ENCODE results near the gene C19orf85. TPM values are rescaled to one million over a fixed set of nuclear protein-coding genes. Genes with fewer than 3 reads are reported as not detected.
"Not testable (repeated sequence)": the region's sequence is repeated elsewhere in the genome, so short reads cannot be mapped to it uniquely, and the experiment has no call there.

Gene C19orf85
- total RNA-seq, 2 donors from 2014 or later = not detected

- no peaks in the 10 kb centered on the region for H3K4me1 ChIP-seq
- TF ChIP-seq CTCF (IDR thresholded peaks at IDR 0.05) = no peak
- no peak overlapping the region for H3K4me3 ChIP-seq
- no peak for DNase-seq (ENCODE audit: low spot score)
- H3K9me3 ChIP-seq = no peaks in the 10 kb centered on the region
- H3K27me3 ChIP-seq = peaks cover 0 to 16% of the 10 kb centered on the region in 2 donors
- no peaks in the 10 kb centered on the region for H3K36me3 ChIP-seq
- H3K27ac ChIP-seq = no peak overlapping the region
Observed at GRCh38 chr19:55432241-55432959, 32.2 kb downstream of the C19orf85 start.

- Histone ChIP-seq H3K9me3 (no peaks in the 10 kb centered on the region), H3K36me3 (no peaks in the 10 kb centered on the region), H3K4me3 (no peak overlapping the region), H3K4me1 (no peaks in the 10 kb centered on the region), H3K27me3 (peaks cover 0 to 16% of the 10 kb centered on the region in 2 donors), H3K27ac (no peak overlapping the region)
- no peak for TF ChIP-seq CTCF (IDR thresholded peaks at IDR 0.05)
- no peak for DNase-seq (ENCODE audit: low spot score)
Observed at GRCh38 chr19:55431183-55431582, 33.4 kb downstream of the C19orf85 start.

- Histone ChIP-seq H3K4me3 (no peak overlapping the region), H3K27ac (no peak overlapping the region), H3K9me3 (no peaks in the 10 kb centered on the region), H3K4me1 (no peaks in the 10 kb centered on the region), H3K27me3 (peaks cover 0 to 7% of the 10 kb centered on the region in 2 donors), H3K36me3 (no peaks in the 10 kb centered on the region)
- DNase-seq (ENCODE audit: low spot score) = no peak
- no peak for TF ChIP-seq CTCF (IDR thresholded peaks at IDR 0.05)
Observed at GRCh38 chr19:55426042-55426441, 38.5 kb downstream of the C19orf85 start.

- no peak for TF ChIP-seq CTCF (IDR thresholded peaks at IDR 0.05)
- Histone ChIP-seq H3K4me1 (no peaks in the 10 kb centered on the region), H3K9me3 (no peaks in the 10 kb centered on the region), H3K4me3 (no peak overlapping the region), H3K27ac (no peak overlapping the region), H3K36me3 (no peaks in the 10 kb centered on the region), H3K27me3 (peaks cover 0 to 1% of the 10 kb centered on the region in 2 donors)
- DNase-seq (ENCODE audit: low spot score) = no peak
Observed at GRCh38 chr19:55424518-55424917, 40.0 kb downstream of the C19orf85 start.

- Histone ChIP-seq H3K9me3 (no peaks in the 10 kb centered on the region), H3K27ac (no peak overlapping the region), H3K4me3 (no peak overlapping the region), H3K27me3 (no peaks in the 10 kb centered on the region), H3K36me3 (no peaks in the 10 kb centered on the region), H3K4me1 (no peaks in the 10 kb centered on the region)
- TF ChIP-seq CTCF (IDR thresholded peaks at IDR 0.05) = no peak
- no peak for DNase-seq (ENCODE audit: low spot score)
Observed at GRCh38 chr19:55423225-55424005, 41.1 kb downstream of the C19orf85 start.

- H3K9me3 ChIP-seq; H3K36me3 ChIP-seq; H3K4me3 ChIP-seq; H3K27ac ChIP-seq; H3K4me1 ChIP-seq; DNase-seq (ENCODE audit: low spot score); H3K27me3 ChIP-seq: not testable (repeated sequence)
Observed at GRCh38 chr19:55421281-55421680, 43.3 kb downstream of the C19orf85 start.

Measured in right atrium auricular region (tissue), 2 donors.